Activated T-cell treated with anti-CD3 and anti-CD28 coated beads, Interleukin-2, amount 50 U/mL, for 24 hours (primary cell): ENCODE measurements around the gene RNF167.

Experiments used
- DNase-seq: peaks from one replicate; pipeline ENCODE4 v3.0.0-alpha.2; 2020
- H3K27ac Mint-ChIP-seq: 2 replicates; pipeline ENCODE4 v1.8.0; 2020; ENCODE audit warnings: mild to moderate bottlenecking, mixed read lengths
- H3K27me3 Mint-ChIP-seq: 2 replicates; pipeline ENCODE4 v1.8.0; 2020; ENCODE audit warnings: mixed read lengths
- H3K36me3 Mint-ChIP-seq: 2 replicates; pipeline ENCODE4 v1.8.0; 2020; ENCODE audit warnings: low read depth, mixed read lengths
- H3K4me1 Mint-ChIP-seq: 2 replicates; pipeline ENCODE4 v1.8.0; 2020; ENCODE audit warnings: low read depth, mixed read lengths
- H3K4me3 Mint-ChIP-seq: 2 replicates; pipeline ENCODE4 v1.8.0; 2020; ENCODE audit warnings: mild to moderate bottlenecking, moderate library complexity, mixed read lengths
- H3K9me3 Mint-ChIP-seq: 2 replicates; pipeline ENCODE4 v1.8.0; 2020; ENCODE audit warnings: mixed read lengths

Gene RNF167

GRCh38 chr17:4940555-4941318 lies 669 bp downstream of the RNF167 start:
- H3K27me3 Mint-ChIP-seq: no peaks in the 10 kb centered on the region
- peak; percentile 71 for DNase-seq
- H3K36me3 Mint-ChIP-seq: peaks cover 96% of the 10 kb centered on the region
- H3K27ac Mint-ChIP-seq: peak overlapping the region; percentile 98
- no peaks in the 10 kb centered on the region for H3K9me3 Mint-ChIP-seq
- peaks cover 66% of the 10 kb centered on the region for H3K4me1 Mint-ChIP-seq
- H3K4me3 Mint-ChIP-seq: peak overlapping the region; percentile 94

GRCh38 chr17:4941319-4941610 lies 1.2 kb downstream of the RNF167 start:
- no peaks in the 10 kb centered on the region for H3K9me3 Mint-ChIP-seq
- peak overlapping the region; percentile 98 for H3K27ac Mint-ChIP-seq
- peaks cover 96% of the 10 kb centered on the region for H3K36me3 Mint-ChIP-seq
- DNase-seq: no peak
- no peaks in the 10 kb centered on the region for H3K27me3 Mint-ChIP-seq
- H3K4me3 Mint-ChIP-seq: peak overlapping the region; percentile 94
- peaks cover 66% of the 10 kb centered on the region for H3K4me1 Mint-ChIP-seq

GRCh38 chr17:4942760-4943508 lies 2.9 kb downstream of the RNF167 start:
- peaks cover 94% of the 10 kb centered on the region for H3K36me3 Mint-ChIP-seq
- peaks cover 65% of the 10 kb centered on the region for H3K4me1 Mint-ChIP-seq

GRCh38 chr17:4944163-4944553 lies 4.1 kb downstream of the RNF167 start:
- no peaks in the 10 kb centered on the region for H3K9me3 Mint-ChIP-seq
- H3K27ac Mint-ChIP-seq: peak overlapping the region; percentile 98
- H3K4me3 Mint-ChIP-seq: peak overlapping the region; percentile 94
- H3K4me1 Mint-ChIP-seq: peaks cover 54% of the 10 kb centered on the region
- no peaks in the 10 kb centered on the region for H3K27me3 Mint-ChIP-seq
- peaks cover 90% of the 10 kb centered on the region for H3K36me3 Mint-ChIP-seq
- no peak for DNase-seq

More at GRCh38 chr17:4942760-4943508, 2.9 kb downstream of the RNF167 start:
- no peaks in the 10 kb centered on the region for H3K9me3 Mint-ChIP-seq
- peak overlapping the region; percentile 98 for H3K27ac Mint-ChIP-seq
- no peak for DNase-seq
- no peaks in the 10 kb centered on the region for H3K27me3 Mint-ChIP-seq
- H3K4me3 Mint-ChIP-seq: peak overlapping the region; percentile 94

- Mint-ChIP-seq H3K9me3 (no peaks in the 10 kb centered on the region), H3K27ac (peak overlapping the region; percentile 98), H3K4me3 (peak overlapping the region; percentile 94), H3K36me3 (peaks cover 85% of the 10 kb centered on the region), H3K27me3 (no peaks in the 10 kb centered on the region), H3K4me1 (peaks cover 54% of the 10 kb centered on the region)
- DNase-seq: peak; percentile 57
These were observed 4.6 kb downstream of the RNF167 start for GRCh38 chr17:4944554-4945175.

GRCh38 chr17:4945176-4945943 lies 5.3 kb downstream of the RNF167 start:
- peak; percentile 89 for DNase-seq
- Mint-ChIP-seq H3K9me3 (no peaks in the 10 kb centered on the region), H3K4me1 (peaks cover 56% of the 10 kb centered on the region), H3K4me3 (peak overlapping the region; percentile 94), H3K36me3 (peaks cover 84% of the 10 kb centered on the region), H3K27me3 (no peaks in the 10 kb centered on the region), H3K27ac (peak overlapping the region; percentile 98)

- Mint-ChIP-seq H3K27me3 (no peaks in the 10 kb centered on the region), H3K36me3 (peaks cover 79% of the 10 kb centered on the region), H3K9me3 (no peaks in the 10 kb centered on the region), H3K4me1 (peaks cover 62% of the 10 kb centered on the region), H3K4me3 (peak overlapping the region; percentile 94), H3K27ac (peak overlapping the region; percentile 98)
- DNase-seq: no peak
These were observed 5.8 kb downstream of the RNF167 start for GRCh38 chr17:4945944-4946280.

GRCh38 chr17:4946312-4946976 lies 6.4 kb downstream of the RNF167 start:
- Mint-ChIP-seq H3K27ac (peak overlapping the region; percentile 98), H3K4me3 (peak overlapping the region; percentile 94), H3K4me1 (peaks cover 63% of the 10 kb centered on the region), H3K36me3 (peaks cover 73% of the 10 kb centered on the region), H3K9me3 (no peaks in the 10 kb centered on the region), H3K27me3 (no peaks in the 10 kb centered on the region)
- no peak for DNase-seq

GRCh38 chr17:4947010-4947410 lies 6.9 kb downstream of the RNF167 start:
- no peaks in the 10 kb centered on the region for H3K27me3 Mint-ChIP-seq
- DNase-seq: no peak
- H3K4me1 Mint-ChIP-seq: peaks cover 60% of the 10 kb centered on the region
- peak overlapping the region; percentile 94 for H3K4me3 Mint-ChIP-seq
- H3K36me3 Mint-ChIP-seq: peaks cover 68% of the 10 kb centered on the region
- peak overlapping the region; percentile 98 for H3K27ac Mint-ChIP-seq
- H3K9me3 Mint-ChIP-seq: no peaks in the 10 kb centered on the region

GRCh38 chr17:4947411-4948165 lies 7.5 kb downstream of the RNF167 start:
- Mint-ChIP-seq H3K27ac (peak overlapping the region; percentile 98), H3K36me3 (peaks cover 62% of the 10 kb centered on the region), H3K27me3 (no peaks in the 10 kb centered on the region), H3K4me3 (peak overlapping the region; percentile 94), H3K9me3 (no peaks in the 10 kb centered on the region), H3K4me1 (peaks cover 54% of the 10 kb centered on the region)
- DNase-seq: peak; percentile 84

GRCh38 chr17:4948166-4948930 lies 8.3 kb downstream of the RNF167 start, which contains the start of gene PFN1:
Gene PFN1, minus strand, starts transcription at chr17:4948530. Its CDS starts 136 bp downstream, at chr17:4948394.
- Mint-ChIP-seq H3K9me3 (no peaks in the 10 kb centered on the region), H3K36me3 (peaks cover 54% of the 10 kb centered on the region), H3K27ac (peak within 1 kb of the TSS; percentile 98), H3K4me3 (peak within 1 kb of the TSS; percentile 94), H3K4me1 (peaks cover 46% of the 10 kb centered on the region), H3K27me3 (no peaks in the 10 kb centered on the region)
- peak; percentile 92 for DNase-seq

- H3K4me1 Mint-ChIP-seq: peaks cover 41% of the 10 kb centered on the region
- peak overlapping the region; percentile 94 for H3K4me3 Mint-ChIP-seq
- H3K36me3 Mint-ChIP-seq: peaks cover 48% of the 10 kb centered on the region
- H3K27me3 Mint-ChIP-seq: no peaks in the 10 kb centered on the region
- peak overlapping the region; percentile 98 for H3K27ac Mint-ChIP-seq
- no peaks in the 10 kb centered on the region for H3K9me3 Mint-ChIP-seq
- peak; percentile 86 for DNase-seq
These were observed 8.9 kb downstream of the RNF167 start for GRCh38 chr17:4948931-4949320.
